GM12878 (cell line): ENCODE data around the gene PLA2G4E. TPM values are rescaled to one million over a fixed set of nuclear protein-coding genes. Genes with fewer than 3 reads are reported as not detected.

ENCODE experiments used
- ATAC-seq: fragments of 200-7000 bp; cut with Tn5 transposase; 3 replicates; pipeline ENCODE4 v1.9.1; 2020; ENCODE audit warnings: mild to moderate bottlenecking, moderate library complexity
- BruUV-seq: library from RNA; stranded (reverse); fragments of 400-500 nt; replicated peaks from 2 replicates; lab custom pipeline; 2021; lab: Mats Ljungman, UMichigan
- CTCF ChIA-PET: fragments of 300-600 bp; sonication (Branson Sonifier 250); formaldehyde crosslinking; extraction: SDS; loops from one replicate; lab custom pipeline; 2021; ENCODE audit warnings: inconsistent platforms; lab: Yijun Ruan, JAX
- POLR2A ChIA-PET: fragments of 350-600 bp; formaldehyde crosslinking; extraction: SDS; loops from one replicate; lab custom pipeline; 2021; ENCODE audit warnings: inconsistent platforms; lab: Charles Lee
- RAD21 ChIA-PET: fragments of 300-600 bp; sonication (Branson Sonifier 250); formaldehyde crosslinking; loops from one replicate; lab custom pipeline; 2023; ENCODE audit warnings: antibody characterized with exemption; ENCODE audit not compliant: unreplicated experiment; lab: Charles Lee
- SMC1A ChIA-PET: fragments of 300-600 bp; sonication (Branson Sonifier 250); formaldehyde crosslinking; loops from one replicate; lab custom pipeline; 2023; ENCODE audit not compliant: unreplicated experiment, uncharacterized antibody; lab: Charles Lee
- DNase-seq: peaks from one replicate; pipeline ENCODE4 v3.0.0-alpha.2; 2011; ENCODE audit warnings: low read depth, low spot score
- FAIRE-seq: peaks from 3 replicates; lab custom pipeline; 2011; peaks lifted over from hg19 to GRCh38; lab: Jason Lieb, UNC
- H2AFZ ChIP-seq: 2 replicates; pipeline ENCODE4 v1.6.0; 2011; ENCODE audit warnings: low read depth, low read length, control low read depth; ENCODE audit not compliant: control insufficient read depth
- H3K27ac ChIP-seq: 2 replicates; pipeline ENCODE4 v1.5.1; 2011; ENCODE audit warnings: control low read depth; ENCODE audit not compliant: control insufficient read depth, insufficient read depth
- H3K27me3 ChIP-seq, 2 experiments: replicated peaks in 1 of 2; 2 replicates each; pipeline versions ENCODE4 v1.6.0 to v1.6.1; 2011; ENCODE audit warnings: low read length in 1 of 2; ENCODE audit not compliant: control insufficient read depth in 2 of 2, insufficient read depth in 2 of 2
- H3K36me3 ChIP-seq, 2 experiments: 2 replicates each; pipeline ENCODE4 v1.5.1; 2011; ENCODE audit warnings: low read length in 1 of 2; ENCODE audit not compliant: control insufficient read depth in 2 of 2, insufficient read depth in 2 of 2
- H3K4me1 ChIP-seq: 2 replicates; pipeline ENCODE4 v1.6.1; 2011; ENCODE audit warnings: mild to moderate bottlenecking, low read length, moderate library complexity, mixed read lengths; ENCODE audit not compliant: control insufficient read depth, insufficient read depth
- H3K4me2 ChIP-seq: 2 replicates; pipeline ENCODE4 v1.6.0; 2011; ENCODE audit warnings: control low read depth; ENCODE audit not compliant: control insufficient read depth, insufficient read depth
- H3K4me3 ChIP-seq: fragments of 200-600 bp; sonication (generic); 2 replicates; pipeline ENCODE4 v1.5.1; 2016
- H3K79me2 ChIP-seq: 2 replicates; pipeline ENCODE4 v1.6.0; 2011; ENCODE audit warnings: low read length; ENCODE audit not compliant: control insufficient read depth, insufficient read depth
- H3K9ac ChIP-seq: 2 replicates; pipeline ENCODE4 v1.8.0; 2011; ENCODE audit warnings: low read length, control low read depth, mixed read lengths; ENCODE audit not compliant: control insufficient read depth, insufficient read depth
- H3K9me3 ChIP-seq: replicated peaks from 3 replicates; pipeline ENCODE4 v1.5.1; 2011; ENCODE audit warnings: mild to moderate bottlenecking, low read length; ENCODE audit not compliant: control insufficient read depth, insufficient read depth
- H4K20me1 ChIP-seq: 2 replicates; pipeline ENCODE4 v1.6.0; 2011; ENCODE audit not compliant: control insufficient read depth, insufficient read depth
- BMI1 ChIP-seq: fragments of 450-650 bp; IDR thresholded peaks from 2 replicates; pipeline ENCODE4 v1.6.1; 2016; ENCODE audit warnings: mild to moderate bottlenecking, moderate library complexity, borderline replicate concordance
- CBFB ChIP-seq: IDR thresholded peaks from 2 replicates; pipeline ENCODE4 v1.6.1; 2016; ENCODE audit warnings: antibody characterized with exemption, low read depth
- CBX5 ChIP-seq: sonication (generic); IDR thresholded peaks from 2 replicates; pipeline ENCODE4 v1.6.1; 2016; ENCODE audit warnings: low read depth, moderate library complexity, mild to moderate bottlenecking, inconsistent platforms
- GATAD2B ChIP-seq: fragments of 450-650 bp; conservative IDR thresholded peaks from 2 replicates; pipeline ENCODE4 v1.6.1; 2017; ENCODE audit warnings: low read depth, mild to moderate bottlenecking, moderate library complexity
- HCFC1 ChIP-seq: fragments of 150-350 bp; IDR thresholded peaks from 2 replicates; pipeline ENCODE4 v1.6.1; 2014; ENCODE audit warnings: low read length
- MYC ChIP-seq: IDR thresholded peaks from 2 replicates; pipeline ENCODE4 v1.6.1; 2011; ENCODE audit warnings: mild to moderate bottlenecking, low read length, moderate library complexity, inconsistent platforms; ENCODE audit not compliant: insufficient read depth, insufficient replicate concordance, insufficient read length, severe bottlenecking
- NFIC ChIP-seq: IDR thresholded peaks from 2 replicates; pipeline ENCODE4 v1.6.1; 2012; ENCODE audit warnings: low read depth, mild to moderate bottlenecking, inconsistent platforms, low read length, moderate library complexity
- POLR2AphosphoS5 ChIP-seq: IDR thresholded peaks from 2 replicates; pipeline ENCODE4 v1.6.1; 2011; ENCODE audit warnings: mild to moderate bottlenecking, low read length, inconsistent platforms
- TARDBP ChIP-seq: IDR thresholded peaks from 2 replicates; pipeline ENCODE4 v1.6.1; 2016; ENCODE audit warnings: borderline replicate concordance
- TCF12 ChIP-seq: IDR thresholded peaks from 2 replicates; pipeline ENCODE4 v1.6.1; 2011; ENCODE audit warnings: low read depth, mild to moderate bottlenecking, low read length
- TCF7 ChIP-seq: IDR thresholded peaks from 2 replicates; pipeline ENCODE4 v1.6.1; 2014; ENCODE audit warnings: antibody characterized with exemption, borderline replicate concordance
- WRNIP1 ChIP-seq: IDR thresholded peaks from 2 replicates; pipeline ENCODE4 v1.6.1; 2011; ENCODE audit warnings: low read depth, low read length, improper control_type of control experiment, borderline replicate concordance
- ZBED1 ChIP-seq: IDR thresholded peaks from 2 replicates; pipeline ENCODE4 v1.6.1; 2016; ENCODE audit warnings: borderline replicate concordance
- ZNF217 ChIP-seq: fragments of 450-650 bp; IDR thresholded peaks from 2 replicates; pipeline ENCODE4 v1.6.1; 2017; ENCODE audit warnings: antibody characterized with exemption, mild to moderate bottlenecking
- ZSCAN29 ChIP-seq: fragments of 450-650 bp; IDR thresholded peaks from 2 replicates; pipeline ENCODE4 v1.6.1; 2017; ENCODE audit warnings: mild to moderate bottlenecking, moderate library complexity
- WGBS: methylation state at CpG from one replicate; pipeline ENCODE4 v1.1.6; 2016; ENCODE audit warnings: low lambda C conversion rate; ENCODE audit not compliant: insufficient replicate concordance, insufficient coverage; ENCODE audit errors: missing lambda C conversion rate; 5-methylcytosine and 5-hydroxymethylcytosine counted together
- in situ Hi-C: fragments of 300-500 bp; cut with MboI; formaldehyde crosslinking; loops from 9 replicates; pipeline ENCODE4 v1.14.3; 2018; ENCODE audit warnings: mixed read lengths
- intact Hi-C: fragments of 100-400 bp; cut with micrococcal nuclease; formaldehyde crosslinking; loops from one replicate; pipeline ENCODE4 v1.14.2; 2022; ENCODE audit not compliant: unreplicated experiment
- polyA plus RNA-seq, 11 experiments: library from polyadenylated mRNA; depleted of rRNA in 4 of 11; unstranded in 6 of 11; stranded (reverse) in 5 of 11; fragments of >200 nt; fragmentation: Nextera tagmentation in 4 of 11; fragmentation: Illumina TruSeq in 1 of 11; extraction: Ambion mirVana in 4 of 11; extraction: Trizol in 1 of 11; gene quantifications; 1 replicate in 1 of 11; 2 replicates in 10 of 11; pipeline versions ENCODE4 v1.2.1 to v1.2.3, GENCODE V29; 2011 to 2016; ENCODE audit warnings: inconsistent platforms in 2 of 11, missing spikeins in 2 of 11, low read depth in 1 of 11
- total RNA-seq, 4 experiments: library from RNA; depleted of rRNA in 3 of 4; stranded (reverse); fragments of >200 nt in 3 of 4; fragmentation: Illumina TruSeq in 1 of 4; extraction: Trizol in 1 of 4; gene quantifications; 2 replicates each; pipeline versions ENCODE4 v1.2.1 to v1.2.3, GENCODE V29; 2013 to 2021
- TF ChIP-seq, protein P1 (sequence below): IDR thresholded peaks from 2 replicates; pipeline ENCODE4 v1.6.1; 2012; ENCODE audit warnings: low read length, inconsistent platforms
- TF ChIP-seq, protein P2 (sequence below): IDR thresholded peaks from 2 replicates; pipeline ENCODE4 v1.6.1; 2011; ENCODE audit warnings: low read depth, mild to moderate bottlenecking, low read length, moderate library complexity, borderline replicate concordance; ENCODE audit errors: extremely low read depth
- TF ChIP-seq, protein P3 (sequence below): fragments of 150-350 bp; IDR thresholded peaks from 2 replicates; pipeline ENCODE4 v1.6.1; 2014; ENCODE audit warnings: mild to moderate bottlenecking, low read depth, low read length
- TF ChIP-seq, protein P4 (sequence below): fragments of 450-650 bp; IDR thresholded peaks from 2 replicates; pipeline ENCODE4 v1.6.1; 2017; ENCODE audit warnings: borderline replicate concordance

The PLA2G4E gene
- total and polyA plus RNA-seq, 10 of the 15 experiments (the other 5 are each of a cell fraction or from before 2014, with no cell fraction given), result 0.05 to 0.32 (median 0.06) TPM; not detected in 5

DNA sequence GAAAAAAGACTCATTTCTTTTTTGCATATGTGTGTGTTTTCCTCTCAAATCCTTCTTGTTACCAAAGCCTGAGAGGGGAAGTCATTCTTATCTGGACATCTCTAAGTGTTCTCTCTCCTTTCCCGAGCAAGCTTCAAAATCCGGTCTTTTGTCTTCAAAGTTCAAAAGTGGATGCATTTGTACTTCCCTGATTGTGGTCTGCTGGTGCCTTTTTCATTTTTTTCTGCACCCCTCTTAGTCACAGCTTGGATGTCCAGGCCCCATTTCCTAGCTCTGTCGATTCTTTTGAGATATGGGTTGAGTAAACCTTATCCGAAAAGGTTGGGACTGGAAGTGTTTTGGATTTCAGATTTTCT is 83.3 kb downstream of the PLA2G4E start:
- RAD21 ChIA-PET, result interaction anchor here (0.7 to 2.4 kb wide), 3 partner anchors 15 to 35 kb away, joined by 4 to 7 read pairs (median 5); no protein-coding TSS in a partner anchor
- H3K36me3 ChIP-seq, result peaks cover 15 to 34% of the 10 kb centered on the region in 2 experiments
- peaks cover 31% of the 10 kb centered on the region for H3K4me1 ChIP-seq
- in situ Hi-C loops, result no loop called here
- intact Hi-C loops, result no loop called here
- H3K9me3 ChIP-seq, result no peaks in the 10 kb centered on the region
- SMC1A ChIA-PET, result interaction anchor here (1.4 to 12.1 kb wide), 5 partner anchors 11 to 33 kb away, joined by 3 to 179 read pairs (median 20); partner anchors contain the start of gene EHD4
- POLR2A ChIA-PET, result interaction anchor here (1.9 kb wide), 1 partner anchor 9 kb away, joined by 4 read pairs; no protein-coding TSS in a partner anchor
- H3K4me3 ChIP-seq, result no peak overlapping the region
- H3K4me2 ChIP-seq, result no peak overlapping the region
- ATAC-seq (no peak), DNase-seq (no peak), FAIRE-seq (no peak)
- no peak for TF ChIP-seq NFIC
- TF ChIP-seq, protein P1, sequence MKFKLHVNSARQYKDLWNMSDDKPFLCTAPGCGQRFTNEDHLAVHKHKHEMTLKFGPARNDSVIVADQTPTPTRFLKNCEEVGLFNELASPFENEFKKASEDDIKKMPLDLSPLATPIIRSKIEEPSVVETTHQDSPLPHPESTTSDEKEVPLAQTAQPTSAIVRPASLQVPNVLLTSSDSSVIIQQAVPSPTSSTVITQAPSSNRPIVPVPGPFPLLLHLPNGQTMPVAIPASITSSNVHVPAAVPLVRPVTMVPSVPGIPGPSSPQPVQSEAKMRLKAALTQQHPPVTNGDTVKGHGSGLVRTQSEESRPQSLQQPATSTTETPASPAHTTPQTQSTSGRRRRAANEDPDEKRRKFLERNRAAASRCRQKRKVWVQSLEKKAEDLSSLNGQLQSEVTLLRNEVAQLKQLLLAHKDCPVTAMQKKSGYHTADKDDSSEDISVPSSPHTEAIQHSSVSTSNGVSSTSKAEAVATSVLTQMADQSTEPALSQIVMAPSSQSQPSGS, result no peak
- TF ChIP-seq POLR2AphosphoS5, result no peak
- TF ChIP-seq, protein P2, sequence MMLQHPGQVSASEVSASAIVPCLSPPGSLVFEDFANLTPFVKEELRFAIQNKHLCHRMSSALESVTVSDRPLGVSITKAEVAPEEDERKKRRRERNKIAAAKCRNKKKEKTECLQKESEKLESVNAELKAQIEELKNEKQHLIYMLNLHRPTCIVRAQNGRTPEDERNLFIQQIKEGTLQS, result no peak
- TF ChIP-seq ZNF217, result no peak
- TF ChIP-seq TARDBP, result no peak
- TF ChIP-seq TCF7, result no peak
- TF ChIP-seq ZSCAN29, result no peak
- TF ChIP-seq GATAD2B, result no peak
- no peak for TF ChIP-seq CBX5
- no peak for TF ChIP-seq HCFC1
- no peak for TF ChIP-seq MYC
- TF ChIP-seq, protein P3, sequence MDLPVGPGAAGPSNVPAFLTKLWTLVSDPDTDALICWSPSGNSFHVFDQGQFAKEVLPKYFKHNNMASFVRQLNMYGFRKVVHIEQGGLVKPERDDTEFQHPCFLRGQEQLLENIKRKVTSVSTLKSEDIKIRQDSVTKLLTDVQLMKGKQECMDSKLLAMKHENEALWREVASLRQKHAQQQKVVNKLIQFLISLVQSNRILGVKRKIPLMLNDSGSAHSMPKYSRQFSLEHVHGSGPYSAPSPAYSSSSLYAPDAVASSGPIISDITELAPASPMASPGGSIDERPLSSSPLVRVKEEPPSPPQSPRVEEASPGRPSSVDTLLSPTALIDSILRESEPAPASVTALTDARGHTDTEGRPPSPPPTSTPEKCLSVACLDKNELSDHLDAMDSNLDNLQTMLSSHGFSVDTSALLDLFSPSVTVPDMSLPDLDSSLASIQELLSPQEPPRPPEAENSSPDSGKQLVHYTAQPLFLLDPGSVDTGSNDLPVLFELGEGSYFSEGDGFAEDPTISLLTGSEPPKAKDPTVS, result no peak
- TF ChIP-seq CBFB, result no peak
- TF ChIP-seq BMI1, result no peak
- TF ChIP-seq, protein P4, sequence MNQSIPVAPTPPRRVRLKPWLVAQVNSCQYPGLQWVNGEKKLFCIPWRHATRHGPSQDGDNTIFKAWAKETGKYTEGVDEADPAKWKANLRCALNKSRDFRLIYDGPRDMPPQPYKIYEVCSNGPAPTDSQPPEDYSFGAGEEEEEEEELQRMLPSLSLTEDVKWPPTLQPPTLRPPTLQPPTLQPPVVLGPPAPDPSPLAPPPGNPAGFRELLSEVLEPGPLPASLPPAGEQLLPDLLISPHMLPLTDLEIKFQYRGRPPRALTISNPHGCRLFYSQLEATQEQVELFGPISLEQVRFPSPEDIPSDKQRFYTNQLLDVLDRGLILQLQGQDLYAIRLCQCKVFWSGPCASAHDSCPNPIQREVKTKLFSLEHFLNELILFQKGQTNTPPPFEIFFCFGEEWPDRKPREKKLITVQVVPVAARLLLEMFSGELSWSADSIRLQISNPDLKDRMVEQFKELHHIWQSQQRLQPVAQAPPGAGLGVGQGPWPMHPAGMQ, result no peak
- no peak for TF ChIP-seq ZBED1
- no peak for TF ChIP-seq WRNIP1
- no peak for TF ChIP-seq TCF12
- CTCF ChIA-PET, result interaction anchor here (1.0 to 2.8 kb wide), 2 partner anchors 24 to 164 kb away, joined by 3 to 16 read pairs; partner anchors contain the start of gene MAPKBP1
- H3K27me3 ChIP-seq, result no peaks in the 10 kb centered on the region
- BruUV-seq, result no TSS peak
- no peaks in the 10 kb centered on the region for H4K20me1 ChIP-seq
- no peak overlapping the region for H3K9ac ChIP-seq
- peaks cover 21% of the 10 kb centered on the region for H3K79me2 ChIP-seq
- H3K27ac ChIP-seq, result peak overlapping the region; percentile 45
- no peak overlapping the region for H2AFZ ChIP-seq
- WGBS, result 99% methylated on average over 4 of the region's 4 CpGs
